ENCODE data around the gene MYZAP. TPM values are rescaled to one million over a fixed set of nuclear protein-coding genes. Genes with fewer than 3 reads are reported as not detected.
"Not testable (repeated sequence)": the region's sequence is repeated elsewhere in the genome, so short reads cannot be mapped to it uniquely, and the experiment has no call there.

MYZAP gene
- total and polyA plus RNA-seq, 9 donors = 1.1 to 11.3 (median 5.5) TPM

GRCh38 chr15:57611123-57611522 lies 19.4 kb downstream of the MYZAP start:
- 92 to 95% (median 95%) methylated on average over 7 of the region's 7 CpGs for WGBS, 3 donors
- intact Hi-C loops (cut with DNase I) = loop anchor here in 2 of 4 donors (2.0 to 10.0 kb wide), 2 partner anchors 46 to 50 kb away; no protein-coding TSS in a partner anchor
- peaks cover 7% of the 10 kb centered on the region for H3K4me1 ChIP-seq (ENCODE audit: insufficient read depth)

GRCh38 chr15:57611938-57612337 lies 20.2 kb downstream of the MYZAP start:
- no peaks in the 10 kb centered on the region for H3K36me3 ChIP-seq
- 42 to 54% (median 42%) methylated on average over 3 of the region's 3 CpGs for WGBS, 3 donors
- H3K27me3 ChIP-seq = no peaks in the 10 kb centered on the region
- H3K27ac ChIP-seq = no peak overlapping the region
- peak in 3 of 5 donors; percentile 28 to 50 (median 41) for DNase-seq
- TF ChIP-seq POLR2A (IDR thresholded peaks at IDR 0.05) (no peak), CTCF (IDR thresholded peaks at IDR 0.05) (no peak), EP300 (IDR thresholded peaks at IDR 0.05) (no peak)
- peaks cover 7% of the 10 kb centered on the region for H3K4me1 ChIP-seq (ENCODE audit: insufficient read depth)
- intact Hi-C loops (cut with DNase I) = loop anchor here in 2 of 4 donors (2.0 to 10.0 kb wide), 2 partner anchors 47 to 51 kb away; no protein-coding TSS in a partner anchor
- H3K9me3 ChIP-seq = no peaks in the 10 kb centered on the region
- H3K4me3 ChIP-seq = no peak overlapping the region

More at GRCh38 chr15:57611123-57611522, 19.4 kb downstream of the MYZAP start:
- no peak overlapping the region for H3K27ac ChIP-seq
- TF ChIP-seq POLR2A (IDR thresholded peaks at IDR 0.05) (no peak), EP300 (IDR thresholded peaks at IDR 0.05) (no peak), CTCF (IDR thresholded peaks at IDR 0.05) (no peak)
- no peaks in the 10 kb centered on the region for H3K9me3 ChIP-seq
- no peak for DNase-seq
- no peaks in the 10 kb centered on the region for H3K27me3 ChIP-seq
- H3K4me3 ChIP-seq = no peak overlapping the region
- H3K36me3 ChIP-seq = no peaks in the 10 kb centered on the region

GRCh38 chr15:57614241-57614640 lies 22.5 kb downstream of the MYZAP start:
- H3K36me3 ChIP-seq = no peaks in the 10 kb centered on the region
- no peaks in the 10 kb centered on the region for H3K9me3 ChIP-seq
- H3K27ac ChIP-seq = no peak overlapping the region
- no peak for DNase-seq
- H3K4me3 ChIP-seq = no peak overlapping the region
- TF ChIP-seq POLR2A (IDR thresholded peaks at IDR 0.05) (no peak), EP300 (IDR thresholded peaks at IDR 0.05) (no peak), CTCF (IDR thresholded peaks at IDR 0.05) (no peak)
- H3K27me3 ChIP-seq = no peaks in the 10 kb centered on the region
- intact Hi-C loops (cut with DNase I) = loop anchor here in 1 of 4 donors (10.0 kb wide), 1 partner anchor 49 kb away; no protein-coding TSS in a partner anchor
- 75 to 85% (median 81%) methylated on average over 7 of the region's 7 CpGs for WGBS, 3 donors
- peaks cover 7% of the 10 kb centered on the region for H3K4me1 ChIP-seq (ENCODE audit: insufficient read depth)

- DNase-seq; H3K27me3 ChIP-seq; H3K4me3 ChIP-seq; H3K4me1 ChIP-seq (ENCODE audit: insufficient read depth); H3K36me3 ChIP-seq; H3K9me3 ChIP-seq; H3K27ac ChIP-seq: not testable (repeated sequence)
- 77 to 88% (median 85%) methylated on average over 8 of the region's 8 CpGs for WGBS, 3 donors
- intact Hi-C loops (cut with DNase I) = loop anchor here in 1 of 4 donors (10.0 kb wide), 1 partner anchor 51 kb away; no protein-coding TSS in a partner anchor
These were observed 24.3 kb downstream of the MYZAP start for GRCh38 chr15:57615951-57616496.

GRCh38 chr15:57618325-57618724 lies 26.6 kb downstream of the MYZAP start:
- Histone ChIP-seq H3K4me1 (ENCODE audit: insufficient read depth) (no peaks in the 10 kb centered on the region), H3K27me3 (no peaks in the 10 kb centered on the region), H3K9me3 (no peaks in the 10 kb centered on the region), H3K27ac (no peak overlapping the region), H3K4me3 (no peak overlapping the region), H3K36me3 (no peaks in the 10 kb centered on the region)
- 85 to 93% (median 90%) methylated on average over 1 of the region's 1 CpG for WGBS, 3 donors
- TF ChIP-seq CTCF (IDR thresholded peaks at IDR 0.05) (no peak), EP300 (IDR thresholded peaks at IDR 0.05) (no peak), POLR2A (IDR thresholded peaks at IDR 0.05) (no peak)
- no peak for DNase-seq
- intact Hi-C loops (cut with DNase I) = loop anchor here in 1 of 4 donors (10.0 kb wide), 1 partner anchor 54 kb away; no protein-coding TSS in a partner anchor

Data from ovary (tissue), 9 donors.